Activated naive CD4-positive, alpha-beta T cell treated with anti-CD3 and anti-CD28 coated beads for 36 hours (primary cell): Measurements from ENCODE around the gene MYO1C. TPM values are rescaled to one million over a fixed set of nuclear protein-coding genes. Genes with fewer than 3 reads are reported as not detected.

Experiments
- CTCF ChIA-PET: fragments of 350-600 bp; sonication (Branson Sonifier 250); formaldehyde crosslinking; loops from one replicate; lab custom pipeline; 2021; ENCODE audit warnings: antibody characterized with exemption; lab: Charles Lee
- DNase-seq: peaks from one replicate; pipeline ENCODE4 v3.0.0-alpha.2; 2020
- H3K27ac Mint-ChIP-seq: one replicate; pipeline ENCODE4 v1.8.0; 2021; ENCODE audit warnings: mild to moderate bottlenecking, mixed read lengths
- H3K27me3 Mint-ChIP-seq: one replicate; pipeline ENCODE4 v1.8.0; 2021; ENCODE audit warnings: low read depth, mixed read lengths
- H3K36me3 Mint-ChIP-seq: one replicate; pipeline ENCODE4 v1.8.0; 2021; ENCODE audit warnings: low read depth, mixed read lengths
- H3K4me1 Mint-ChIP-seq: one replicate; pipeline ENCODE4 v1.8.0; 2021; ENCODE audit warnings: low read depth, mixed read lengths
- H3K4me3 Mint-ChIP-seq: one replicate; pipeline ENCODE4 v1.8.0; 2021; ENCODE audit warnings: mild to moderate bottlenecking, moderate library complexity, mixed read lengths
- H3K9me3 Mint-ChIP-seq: one replicate; pipeline ENCODE4 v1.8.0; 2021; ENCODE audit warnings: mixed read lengths
- intact Hi-C: fragments of 100-400 bp; cut with micrococcal nuclease; formaldehyde crosslinking; loops from one replicate; pipeline ENCODE4 v1.15.1; 2023
- total RNA-seq, 2 experiments: library from RNA; stranded (reverse); gene quantifications; one replicate each; pipeline ENCODE4 v1.2.3, GENCODE V29; 2021

The MYO1C gene
- total RNA-seq, 2 experiments from 2014 or later = 14.6 to 14.7 TPM

DNA sequence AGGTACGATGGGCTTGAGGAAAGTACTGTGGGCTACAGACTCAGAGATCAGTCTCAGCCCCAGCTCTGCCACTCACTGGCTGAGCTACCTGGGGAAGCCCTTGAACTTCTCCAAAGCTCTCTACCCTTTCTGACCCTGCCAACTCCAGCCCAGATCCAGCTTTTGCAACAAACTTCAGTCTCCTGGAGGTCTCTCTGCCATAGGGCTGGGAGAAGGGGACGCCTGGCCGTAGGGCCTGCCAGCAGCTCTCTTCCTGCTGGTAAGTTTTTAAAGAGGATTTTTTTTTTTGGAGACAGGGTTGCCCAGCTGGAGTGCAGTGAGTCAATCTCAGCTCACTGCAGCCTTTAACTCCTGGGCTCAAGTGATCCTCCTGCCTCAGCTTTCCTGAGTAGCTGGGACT lies 12.4 kb upstream of the MYO1C start:
- H3K27ac Mint-ChIP-seq = no peak overlapping the region
- H3K27me3 Mint-ChIP-seq = no peaks in the 10 kb centered on the region
- no peak overlapping the region for H3K4me3 Mint-ChIP-seq
- peaks cover 2% of the 10 kb centered on the region for H3K4me1 Mint-ChIP-seq
- no peak for DNase-seq
- intact Hi-C loops = no loop called here
- no peaks in the 10 kb centered on the region for H3K9me3 Mint-ChIP-seq
- CTCF ChIA-PET = interaction anchor here (0.6 to 1.4 kb wide), 5 partner anchors 11 to 140 kb away, joined by 3 to 6 read pairs (median 4); partner anchors contain the start of gene INPP5K
- H3K36me3 Mint-ChIP-seq = peaks cover 6% of the 10 kb centered on the region

DNA sequence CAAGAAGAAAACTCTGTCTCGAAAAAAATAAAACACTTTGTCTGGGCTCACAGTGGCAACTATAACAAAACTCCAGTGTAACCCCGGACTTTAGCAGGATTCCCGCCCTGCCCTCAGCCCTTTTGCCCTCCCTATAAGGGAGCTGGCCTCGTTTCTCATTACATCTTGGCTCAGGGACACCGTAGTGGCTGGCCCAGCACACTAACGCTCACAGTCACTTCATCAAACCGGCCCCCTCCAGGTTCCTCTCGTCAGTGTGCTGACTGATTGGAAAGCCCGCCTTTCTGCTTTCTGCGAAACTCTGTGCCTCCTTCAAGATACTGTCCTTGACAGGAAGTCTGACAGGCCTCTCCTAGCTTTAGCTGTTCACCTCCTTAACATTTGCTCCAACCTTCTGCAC lies 11.2 kb upstream of the MYO1C start:
- intact Hi-C loops = no loop called here
- no peak overlapping the region for H3K4me3 Mint-ChIP-seq
- H3K36me3 Mint-ChIP-seq = peaks cover 6% of the 10 kb centered on the region
- CTCF ChIA-PET = interaction anchor here (1.2 kb wide), 1 partner anchor 29 kb away, joined by 3 read pairs; no protein-coding TSS in a partner anchor
- no peaks in the 10 kb centered on the region for H3K9me3 Mint-ChIP-seq
- H3K4me1 Mint-ChIP-seq = no peaks in the 10 kb centered on the region
- no peak overlapping the region for H3K27ac Mint-ChIP-seq
- DNase-seq = no peak
- H3K27me3 Mint-ChIP-seq = no peaks in the 10 kb centered on the region

GRCh38 chr17:1498869-1499268 lies 6.4 kb upstream of the MYO1C start:
- CTCF ChIA-PET = no interaction called here
- no peaks in the 10 kb centered on the region for H3K27me3 Mint-ChIP-seq
- DNase-seq = no peak
- intact Hi-C loops = no loop called here
- no peak overlapping the region for H3K4me3 Mint-ChIP-seq
- H3K36me3 Mint-ChIP-seq = no peaks in the 10 kb centered on the region
- H3K9me3 Mint-ChIP-seq = no peaks in the 10 kb centered on the region
- H3K4me1 Mint-ChIP-seq = no peaks in the 10 kb centered on the region
- no peak overlapping the region for H3K27ac Mint-ChIP-seq

GRCh38 chr17:1498233-1498632 lies 5.7 kb upstream of the MYO1C start:
- no peaks in the 10 kb centered on the region for H3K4me1 Mint-ChIP-seq
- intact Hi-C loops = no loop called here
- no peaks in the 10 kb centered on the region for H3K27me3 Mint-ChIP-seq
- no peak for DNase-seq
- H3K9me3 Mint-ChIP-seq = no peaks in the 10 kb centered on the region
- H3K27ac Mint-ChIP-seq = no peak overlapping the region
- H3K4me3 Mint-ChIP-seq = no peak overlapping the region
- no peaks in the 10 kb centered on the region for H3K36me3 Mint-ChIP-seq
- CTCF ChIA-PET = no interaction called here

- no peaks in the 10 kb centered on the region for H3K36me3 Mint-ChIP-seq
- peaks cover 2% of the 10 kb centered on the region for H3K4me1 Mint-ChIP-seq
- intact Hi-C loops = no loop called here
- H3K4me3 Mint-ChIP-seq = no peak overlapping the region
- H3K27me3 Mint-ChIP-seq = no peaks in the 10 kb centered on the region
- H3K27ac Mint-ChIP-seq = no peak overlapping the region
- no peak for DNase-seq
- H3K9me3 Mint-ChIP-seq = no peaks in the 10 kb centered on the region
- CTCF ChIA-PET = no interaction called here
Observed at GRCh38 chr17:1497831-1498230, 5.3 kb upstream of the MYO1C start.

GRCh38 chr17:1496869-1497268 lies 4.4 kb upstream of the MYO1C start:
- H3K4me1 Mint-ChIP-seq = peaks cover 8% of the 10 kb centered on the region
- DNase-seq = no peak
- H3K4me3 Mint-ChIP-seq = no peak overlapping the region
- H3K36me3 Mint-ChIP-seq = no peaks in the 10 kb centered on the region
- no peak overlapping the region for H3K27ac Mint-ChIP-seq
- peaks cover 5% of the 10 kb centered on the region for H3K27me3 Mint-ChIP-seq
- intact Hi-C loops = no loop called here
- no peaks in the 10 kb centered on the region for H3K9me3 Mint-ChIP-seq
- CTCF ChIA-PET = no interaction called here

DNA sequence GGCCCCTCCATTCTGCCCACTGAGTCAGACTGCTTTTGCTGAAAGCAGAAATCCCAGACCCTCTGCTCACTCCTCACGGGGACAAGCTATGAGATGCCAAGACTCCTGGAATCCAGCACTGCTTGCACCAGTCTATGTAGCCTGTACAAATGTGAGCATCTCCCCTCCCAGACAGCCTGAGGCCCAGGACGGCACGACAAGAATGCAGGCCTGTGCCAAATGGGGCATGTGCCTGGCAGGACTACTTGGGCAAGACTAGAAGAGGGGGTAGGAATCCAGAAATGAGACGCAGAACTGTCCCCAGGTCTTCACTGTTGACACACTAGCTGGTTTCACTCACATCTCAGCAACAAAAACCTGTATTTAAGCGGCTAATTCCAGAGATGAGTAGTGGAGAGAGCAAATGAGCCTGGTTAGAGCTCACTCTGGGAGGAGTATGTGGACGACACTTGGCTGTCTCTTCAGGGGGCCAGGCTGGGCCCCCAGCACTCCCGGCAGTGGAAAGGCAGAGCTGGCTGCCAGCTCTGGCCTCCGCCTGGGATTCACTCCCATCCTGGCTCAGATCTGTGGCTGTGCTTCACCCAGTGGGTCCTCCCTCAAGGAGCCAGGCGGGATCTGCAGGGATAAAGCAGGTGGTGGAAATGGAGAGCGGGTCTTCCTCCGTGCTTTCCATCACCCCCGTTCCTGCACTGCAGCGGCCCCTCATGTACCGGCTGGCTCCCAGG lies 2.9 kb upstream of the MYO1C start:
- Mint-ChIP-seq H3K4me1 (peaks cover 11% of the 10 kb centered on the region), H3K4me3 (no peak overlapping the region), H3K27me3 (peaks cover 6% of the 10 kb centered on the region), H3K9me3 (no peaks in the 10 kb centered on the region), H3K27ac (no peak overlapping the region), H3K36me3 (no peaks in the 10 kb centered on the region)
- DNase-seq = no peak
- intact Hi-C loops = no loop called here
- CTCF ChIA-PET = interaction anchor here (1.0 to 1.1 kb wide), 2 partner anchors 15 to 130 kb away, joined by 3 read pairs; no protein-coding TSS in a partner anchor

- Mint-ChIP-seq H3K36me3 (no peaks in the 10 kb centered on the region), H3K9me3 (no peaks in the 10 kb centered on the region), H3K27me3 (peaks cover 6% of the 10 kb centered on the region), H3K4me1 (peaks cover 15% of the 10 kb centered on the region), H3K27ac (no peak overlapping the region), H3K4me3 (no peak overlapping the region)
- no peak for DNase-seq
- intact Hi-C loops = no loop called here
- CTCF ChIA-PET = interaction anchor here (1.0 to 1.1 kb wide), 2 partner anchors 16 to 130 kb away, joined by 3 read pairs; no protein-coding TSS in a partner anchor
Observed at GRCh38 chr17:1494736-1495253, 2.3 kb upstream of the MYO1C start.

DNA sequence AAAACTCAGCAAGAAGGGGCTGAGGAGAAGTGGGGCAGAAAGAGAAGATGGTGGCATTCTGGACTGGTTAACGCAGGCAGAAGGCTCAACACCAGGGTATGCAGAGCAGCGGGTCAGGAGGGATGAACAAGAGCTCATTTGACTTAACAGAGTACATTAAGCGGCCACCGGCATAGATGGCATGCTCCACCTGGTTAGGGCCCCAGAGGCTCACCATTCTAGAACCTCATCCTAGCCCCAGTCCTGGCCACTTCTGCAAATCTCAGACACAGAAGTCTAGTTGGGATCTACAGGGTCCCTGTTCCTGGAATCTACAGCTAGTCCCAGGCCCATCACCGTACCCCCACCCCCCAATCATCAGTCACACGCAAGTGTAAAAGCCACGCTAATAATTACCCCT lies 1.7 kb upstream of the MYO1C start:
- no peak for DNase-seq
- intact Hi-C loops = no loop called here
- H3K4me3 Mint-ChIP-seq = no peak overlapping the region
- peaks cover 15% of the 10 kb centered on the region for H3K4me1 Mint-ChIP-seq
- no peaks in the 10 kb centered on the region for H3K9me3 Mint-ChIP-seq
- CTCF ChIA-PET = no interaction called here
- peaks cover 6% of the 10 kb centered on the region for H3K27me3 Mint-ChIP-seq
- no peak overlapping the region for H3K27ac Mint-ChIP-seq
- H3K36me3 Mint-ChIP-seq = no peaks in the 10 kb centered on the region

DNA sequence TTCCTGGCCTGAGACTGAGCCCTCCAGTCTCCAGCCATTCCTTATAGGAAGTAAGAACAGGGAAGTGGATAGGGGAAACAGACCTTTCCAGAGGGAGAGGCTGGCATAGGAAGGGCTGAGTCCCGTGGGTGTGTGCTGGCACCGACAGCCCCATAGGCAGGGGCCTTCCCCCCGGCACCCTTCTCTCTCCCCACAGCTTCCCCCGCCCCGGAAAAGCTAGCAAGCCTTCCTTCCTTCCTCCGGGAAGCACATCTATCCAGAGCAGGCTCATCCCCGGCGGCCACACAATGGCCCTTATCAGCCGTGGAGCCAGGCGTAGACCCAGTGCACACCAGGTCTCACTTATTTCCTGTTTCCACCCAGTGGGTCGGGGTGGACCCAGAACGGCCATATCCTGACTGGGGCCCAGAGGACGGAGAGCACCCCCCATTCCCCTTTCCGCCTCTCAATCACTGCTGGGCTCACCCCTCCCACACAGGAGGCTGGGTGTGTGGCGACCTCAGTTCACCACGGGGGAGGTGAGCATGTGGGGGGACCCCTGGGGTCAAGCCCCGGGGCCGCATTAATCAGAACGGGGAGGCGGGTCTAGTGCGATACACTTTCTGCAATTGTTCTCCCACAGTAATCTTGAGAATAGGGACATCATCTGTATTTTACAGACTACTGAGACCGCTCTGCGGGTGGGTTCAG lies 950 bp upstream of the MYO1C start:
- Mint-ChIP-seq H3K27me3 (peaks cover 6% of the 10 kb centered on the region), H3K36me3 (no peaks in the 10 kb centered on the region), H3K27ac (no peak overlapping the region), H3K9me3 (no peaks in the 10 kb centered on the region), H3K4me1 (peaks cover 16% of the 10 kb centered on the region), H3K4me3 (no peak overlapping the region)
- CTCF ChIA-PET = no interaction called here
- intact Hi-C loops = no loop called here
- no peak for DNase-seq

- no peaks in the 10 kb centered on the region for H3K9me3 Mint-ChIP-seq
- peak; percentile 37 for DNase-seq
- CTCF ChIA-PET = no interaction called here
- H3K27me3 Mint-ChIP-seq = peaks cover 8% of the 10 kb centered on the region
- no peaks in the 10 kb centered on the region for H3K36me3 Mint-ChIP-seq
- peak overlapping the region; percentile 84 for H3K4me3 Mint-ChIP-seq
- H3K4me1 Mint-ChIP-seq = peaks cover 26% of the 10 kb centered on the region
- intact Hi-C loops = no loop called here
- peak overlapping the region; percentile 69 for H3K27ac Mint-ChIP-seq
Observed at GRCh38 chr17:1491443-1492248, 840 bp downstream of the MYO1C start.
